Ishikawa (cell line): Measurements from ENCODE around the gene OLFML1.

Experiments
- EGR1 ChIP-seq: IDR thresholded peaks from 2 replicates; pipeline ENCODE4 v1.6.1; 2012
- EP300 ChIP-seq: IDR thresholded peaks from 2 replicates; pipeline ENCODE4 v1.6.1; 2012; ENCODE audit warnings: borderline replicate concordance
- FOXM1 ChIP-seq: IDR thresholded peaks from 2 replicates; pipeline ENCODE4 v1.6.1; 2012; ENCODE audit warnings: low read depth, borderline replicate concordance
- NFIC ChIP-seq: IDR thresholded peaks from 2 replicates; pipeline ENCODE4 v1.6.1; 2012
- RAD21 ChIP-seq: IDR thresholded peaks from 2 replicates; pipeline ENCODE4 v1.6.1; 2012; ENCODE audit warnings: low read depth
- TAF1 ChIP-seq: IDR thresholded peaks from 2 replicates; pipeline ENCODE4 v1.6.1; 2012; ENCODE audit warnings: low read depth, mild to moderate bottlenecking
- TCF12 ChIP-seq: IDR thresholded peaks from 2 replicates; pipeline ENCODE4 v1.6.1; 2012; ENCODE audit warnings: low read depth
- TEAD4 ChIP-seq: IDR thresholded peaks from 2 replicates; pipeline ENCODE4 v1.6.1; 2012
- YY1 ChIP-seq: IDR thresholded peaks from 2 replicates; pipeline ENCODE4 v1.6.1; 2012; ENCODE audit warnings: low read depth
- TF ChIP-seq, protein P1 (sequence below): IDR thresholded peaks from 2 replicates; pipeline ENCODE4 v1.6.1; 2012

DNA sequence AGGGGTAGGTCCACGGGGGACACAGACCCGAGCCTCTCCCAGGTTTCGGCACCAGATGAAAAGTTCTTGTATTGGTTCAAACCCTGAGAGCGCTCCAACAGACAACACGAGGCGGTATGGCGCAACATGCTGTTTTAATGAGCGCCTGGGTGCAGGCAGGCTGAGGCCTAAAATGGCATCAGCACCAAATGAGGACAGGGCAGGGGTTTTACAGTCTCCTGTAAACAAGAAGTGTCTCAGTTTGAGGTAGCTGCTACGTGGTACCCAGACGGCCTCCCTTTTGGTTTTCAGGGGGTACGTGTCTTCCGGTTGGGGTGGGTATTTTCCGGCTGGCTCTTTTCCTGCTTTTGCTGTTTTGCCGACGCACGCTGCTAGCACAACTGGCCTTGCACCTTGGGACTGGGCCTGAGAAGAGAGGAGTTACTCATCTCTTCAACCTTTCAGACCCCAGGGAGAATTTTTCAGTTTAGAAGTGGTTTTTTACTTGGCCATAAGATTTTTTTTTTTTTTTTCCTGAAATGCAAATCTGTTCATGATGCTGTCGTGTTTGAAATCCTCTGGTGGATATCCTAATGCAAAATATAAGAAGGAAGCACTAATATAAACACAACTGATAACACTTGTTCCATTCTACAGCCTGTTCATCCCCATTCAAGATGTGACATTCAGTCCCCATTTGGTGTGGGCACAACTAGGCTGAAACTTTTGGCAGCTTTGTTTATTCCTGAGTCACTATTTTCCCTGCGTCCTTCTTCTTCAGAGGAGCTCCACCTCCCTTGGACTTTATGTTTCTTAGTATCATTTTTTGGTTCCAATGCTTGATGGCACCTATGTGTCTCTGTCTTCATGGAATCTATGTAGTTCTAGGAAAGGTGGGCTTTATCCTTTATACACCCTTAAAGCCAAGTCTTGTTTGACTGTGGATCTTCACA, 35.0 kb downstream of the OLFML1 start:
- TF ChIP-seq EP300 (no peak), NFIC (no peak), FOXM1 (no peak), TAF1 (no peak), EGR1 (no peak), RAD21 (no peak), TCF12 (no peak), TEAD4 (no peak), YY1 (no peak)
- TF ChIP-seq, protein P1, sequence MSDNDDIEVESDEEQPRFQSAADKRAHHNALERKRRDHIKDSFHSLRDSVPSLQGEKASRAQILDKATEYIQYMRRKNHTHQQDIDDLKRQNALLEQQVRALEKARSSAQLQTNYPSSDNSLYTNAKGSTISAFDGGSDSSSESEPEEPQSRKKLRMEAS = no peak
